Mononuclear cell (primary cell): Measurements from ENCODE around the gene LRRTM4. TPM values are rescaled to one million over a fixed set of nuclear protein-coding genes. Genes with fewer than 3 reads are reported as not detected.

ENCODE experiments used
- H3K27me3 ChIP-seq: 2 replicates; pipeline ENCODE4 v1.6.0; 2011; ENCODE audit warnings: low read length, control low read depth; ENCODE audit not compliant: insufficient read depth
- H3K4me1 ChIP-seq: 2 replicates; pipeline ENCODE4 v1.5.1; 2011; ENCODE audit warnings: mild to moderate bottlenecking, low read length, control low read depth; ENCODE audit not compliant: insufficient read depth
- H3K4me3 ChIP-seq: 2 replicates; pipeline ENCODE4 v1.5.1; 2011; ENCODE audit warnings: mild to moderate bottlenecking, low read length, moderate library complexity
- H3K9me3 ChIP-seq: 2 replicates; pipeline ENCODE4 v1.5.1; 2011; ENCODE audit warnings: low read depth, mild to moderate bottlenecking, control low read depth, low read length
- total RNA-seq: library from RNA; depleted of rRNA; stranded (reverse); fragments of >200 nt; gene quantifications from one replicate; pipeline ENCODE4 v1.2.3, GENCODE V29; 2012

LRRTM4 gene
- total RNA-seq: 0.10 TPM

GRCh38 chr2:77521931-77522470, at the start of gene LRRTM4:
Gene LRRTM4, minus strand, starts transcription at chr2:77522376.
- H3K27me3 ChIP-seq: no peaks in the 10 kb centered on the region
- no peaks in the 10 kb centered on the region for H3K9me3 ChIP-seq
- H3K4me1 ChIP-seq: no peaks in the 10 kb centered on the region

DNA sequence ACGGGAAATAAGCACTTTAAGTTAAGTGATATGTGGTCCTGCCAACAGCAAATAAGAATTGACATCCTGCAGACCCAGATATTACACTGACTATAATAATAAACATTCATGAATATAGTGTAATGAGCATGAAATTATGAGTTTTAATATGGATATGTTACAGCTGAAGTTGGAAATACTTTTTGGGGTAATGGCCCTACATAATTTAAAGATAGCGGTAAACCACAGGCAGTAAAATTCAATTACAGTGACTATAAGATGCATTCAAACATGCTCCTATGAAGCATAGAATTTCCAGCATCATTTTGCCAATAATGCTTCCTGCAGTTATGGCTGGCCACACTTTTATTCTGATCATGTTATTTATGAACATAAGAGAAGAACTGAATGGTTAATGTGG, 49.4 kb upstream of the LRRTM4 start:
- Histone ChIP-seq H3K4me3 (no peak overlapping the region), H3K27me3 (no peaks in the 10 kb centered on the region), H3K9me3 (no peaks in the 10 kb centered on the region), H3K4me1 (no peaks in the 10 kb centered on the region)

More at GRCh38 chr2:77521931-77522470, at the start of gene LRRTM4:
- no peak within 1 kb of the TSS for H3K4me3 ChIP-seq

GRCh38 chr2:77567723-77568122, 45.5 kb upstream of the LRRTM4 start:
- Histone ChIP-seq H3K9me3 (no peaks in the 10 kb centered on the region), H3K4me3 (no peak overlapping the region), H3K27me3 (no peaks in the 10 kb centered on the region), H3K4me1 (no peaks in the 10 kb centered on the region)

- Histone ChIP-seq H3K4me1 (no peaks in the 10 kb centered on the region), H3K27me3 (no peaks in the 10 kb centered on the region), H3K4me3 (no peak overlapping the region)
Measured at GRCh38 chr2:77566582-77566981, 44.4 kb upstream of the LRRTM4 start.

DNA sequence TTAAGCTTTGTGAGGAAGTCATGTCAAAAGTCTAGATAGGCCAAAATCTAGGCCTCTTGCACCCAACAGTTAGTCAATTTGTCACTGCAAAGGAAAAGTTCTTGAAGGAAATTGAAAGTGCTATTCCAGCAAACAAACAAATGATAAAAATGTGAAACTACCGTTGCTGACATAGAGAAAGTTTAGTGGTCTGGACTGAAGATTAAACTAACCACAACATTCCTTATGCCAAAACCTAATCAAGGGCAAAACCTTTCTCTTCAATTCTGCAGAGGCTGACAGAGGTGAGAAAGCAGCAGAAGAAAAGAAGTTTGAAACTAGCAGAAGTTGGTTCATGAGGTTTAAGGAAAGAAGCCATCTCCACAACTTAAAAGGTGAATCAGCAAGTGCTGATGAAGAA, 44.0 kb upstream of the LRRTM4 start:
- Histone ChIP-seq H3K9me3 (no peaks in the 10 kb centered on the region), H3K4me3 (no peak overlapping the region), H3K27me3 (no peaks in the 10 kb centered on the region), H3K4me1 (no peaks in the 10 kb centered on the region)

More at GRCh38 chr2:77566582-77566981, 44.4 kb upstream of the LRRTM4 start:
- H3K9me3 ChIP-seq: no peaks in the 10 kb centered on the region

- Histone ChIP-seq H3K4me1 (no peaks in the 10 kb centered on the region), H3K9me3 (no peaks in the 10 kb centered on the region), H3K4me3 (no peak overlapping the region)
Measured at GRCh38 chr2:77552956-77553355, 30.8 kb upstream of the LRRTM4 start.

GRCh38 chr2:77538031-77538430, 15.9 kb upstream of the LRRTM4 start:
- Histone ChIP-seq H3K9me3 (peaks cover 8% of the 10 kb centered on the region), H3K4me3 (no peak overlapping the region), H3K4me1 (no peaks in the 10 kb centered on the region), H3K27me3 (no peaks in the 10 kb centered on the region)

More at GRCh38 chr2:77552956-77553355, 30.8 kb upstream of the LRRTM4 start:
- H3K27me3 ChIP-seq: no peaks in the 10 kb centered on the region

GRCh38 chr2:77522888-77523287, 712 bp upstream of the LRRTM4 start:
- no peaks in the 10 kb centered on the region for H3K9me3 ChIP-seq
- no peak overlapping the region for H3K4me3 ChIP-seq
- no peaks in the 10 kb centered on the region for H3K27me3 ChIP-seq
- no peaks in the 10 kb centered on the region for H3K4me1 ChIP-seq

- H3K9me3 ChIP-seq: no peaks in the 10 kb centered on the region
- no peak overlapping the region for H3K4me3 ChIP-seq
- no peaks in the 10 kb centered on the region for H3K27me3 ChIP-seq
- H3K4me1 ChIP-seq: no peaks in the 10 kb centered on the region
Measured at GRCh38 chr2:77521548-77521891, 656 bp downstream of the LRRTM4 start.

- Histone ChIP-seq H3K9me3 (no peaks in the 10 kb centered on the region), H3K27me3 (no peaks in the 10 kb centered on the region), H3K4me1 (no peaks in the 10 kb centered on the region), H3K4me3 (no peak overlapping the region)
Measured at GRCh38 chr2:77520641-77521547, 1.3 kb downstream of the LRRTM4 start.

DNA sequence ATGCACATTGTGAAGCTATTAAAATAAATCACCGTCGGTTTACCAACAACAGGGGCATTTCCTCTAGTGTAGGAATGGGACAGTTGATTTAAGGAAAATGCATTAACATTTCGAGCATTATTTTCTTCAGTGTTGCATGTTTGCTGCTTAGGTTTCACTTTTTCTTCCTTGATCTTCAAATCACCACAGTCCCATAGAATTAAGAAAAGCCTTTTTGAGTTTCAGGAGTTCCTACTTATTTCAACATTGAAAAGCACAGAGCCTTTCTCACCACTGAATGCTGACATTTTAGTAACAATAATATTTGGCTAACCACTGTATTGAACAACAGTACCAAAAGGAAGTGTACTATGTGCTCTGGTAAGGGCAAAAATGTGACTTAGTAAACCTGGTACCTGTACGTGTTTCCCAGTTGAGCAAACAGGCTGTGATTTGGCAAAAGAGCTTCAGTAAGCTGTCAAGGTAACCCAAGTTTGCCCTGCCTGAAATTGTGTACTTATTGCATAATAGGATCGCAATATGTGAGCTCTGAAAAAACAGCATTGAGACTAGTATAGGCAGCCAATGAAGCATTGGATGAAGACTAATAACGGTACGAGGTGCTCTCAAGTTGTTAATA, 2.2 kb downstream of the LRRTM4 start:
- Histone ChIP-seq H3K4me1 (no peaks in the 10 kb centered on the region), H3K27me3 (no peaks in the 10 kb centered on the region), H3K9me3 (no peaks in the 10 kb centered on the region), H3K4me3 (no peak overlapping the region)

DNA sequence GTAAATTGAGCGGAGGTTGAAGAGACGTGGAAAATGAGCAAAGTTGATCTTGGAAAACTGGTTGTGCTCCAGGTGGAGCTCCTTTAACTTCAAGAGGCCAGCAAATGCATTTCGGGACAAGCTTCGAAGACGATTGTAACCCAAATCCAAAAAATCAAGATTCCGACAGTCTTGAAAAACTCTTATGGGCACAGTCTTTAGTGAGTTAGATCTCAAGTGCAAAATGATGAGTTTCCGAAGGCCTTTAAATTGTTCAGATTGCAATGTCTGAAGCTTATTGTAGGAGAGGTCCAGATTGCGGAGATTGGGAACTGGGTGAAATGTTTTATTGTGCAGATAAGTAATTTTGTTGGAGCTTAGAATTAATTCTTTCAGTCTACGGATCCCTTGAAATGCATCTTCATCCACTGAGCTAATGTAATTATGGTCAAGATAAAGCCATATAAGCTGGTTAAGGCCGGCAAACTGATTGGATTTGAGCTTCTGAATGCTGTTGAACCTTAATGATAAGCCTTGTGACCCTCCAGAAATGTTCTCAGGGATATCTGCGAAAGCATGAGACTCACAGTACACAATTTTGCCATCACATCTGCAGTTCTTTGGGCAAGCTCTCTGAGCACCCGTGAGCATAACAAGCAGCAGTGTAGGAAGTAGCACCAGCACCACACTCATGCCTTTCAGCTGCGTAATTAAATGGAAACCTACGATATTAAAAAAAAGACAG, 2.9 kb downstream of the LRRTM4 start:
- Histone ChIP-seq H3K9me3 (no peaks in the 10 kb centered on the region), H3K27me3 (no peaks in the 10 kb centered on the region), H3K4me1 (no peaks in the 10 kb centered on the region), H3K4me3 (no peak overlapping the region)

DNA sequence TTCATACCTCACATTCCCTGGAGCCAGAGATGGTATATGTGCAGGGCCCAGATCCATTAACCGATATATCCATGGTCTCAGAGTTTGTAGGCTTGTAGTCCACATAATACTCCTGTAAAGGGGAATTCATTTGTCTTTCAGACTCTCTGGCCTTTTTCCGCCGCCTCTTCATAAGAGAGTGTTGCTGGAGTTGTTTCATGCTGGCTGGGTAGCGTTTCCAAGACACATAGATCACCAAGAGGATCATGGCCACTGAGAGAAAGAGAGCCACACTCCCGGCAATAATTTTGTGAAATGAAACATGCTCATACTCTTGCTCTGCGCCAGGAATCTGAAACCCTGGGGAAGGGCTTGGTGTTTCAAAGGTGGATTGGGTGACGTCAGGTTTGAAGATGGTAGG, 3.9 kb downstream of the LRRTM4 start:
- H3K27me3 ChIP-seq: no peaks in the 10 kb centered on the region
- no peaks in the 10 kb centered on the region for H3K4me1 ChIP-seq
- no peak overlapping the region for H3K4me3 ChIP-seq
- no peaks in the 10 kb centered on the region for H3K9me3 ChIP-seq

DNA sequence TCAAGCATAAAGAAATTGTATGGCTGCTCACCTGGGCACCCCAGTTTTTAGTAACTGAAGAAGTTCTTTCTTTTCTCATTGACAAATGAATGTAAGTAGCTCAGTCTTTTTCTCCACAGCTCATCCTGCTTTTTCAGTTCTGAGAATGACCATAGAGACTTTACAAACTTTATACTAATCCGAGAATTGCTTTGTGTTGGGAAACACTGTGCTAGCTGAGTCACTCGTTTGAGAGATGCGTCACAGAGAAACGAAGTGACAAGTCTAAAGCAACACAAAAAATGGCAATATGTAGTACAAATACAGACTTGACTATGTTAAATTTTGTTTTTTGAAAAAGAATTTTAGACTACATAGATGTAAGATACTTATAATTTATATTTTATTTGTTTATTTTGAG, 9.0 kb downstream of the LRRTM4 start:
- H3K27me3 ChIP-seq: no peaks in the 10 kb centered on the region
- no peaks in the 10 kb centered on the region for H3K4me1 ChIP-seq
- no peaks in the 10 kb centered on the region for H3K9me3 ChIP-seq
- no peak overlapping the region for H3K4me3 ChIP-seq

GRCh38 chr2:77512507-77512906, 9.7 kb downstream of the LRRTM4 start:
- Histone ChIP-seq H3K4me1 (no peaks in the 10 kb centered on the region), H3K4me3 (no peak overlapping the region), H3K27me3 (no peaks in the 10 kb centered on the region), H3K9me3 (no peaks in the 10 kb centered on the region)
